Left lung (tissue), 10 donors: ENCODE results near the gene KRT34. TPM values are rescaled to one million over a fixed set of nuclear protein-coding genes. Genes with fewer than 3 reads are reported as not detected.

Experiments
- ATAC-seq: fragments of 200-7000 bp; cut with Tn5 transposase; one replicate; pipeline ENCODE4 v1.9.1; 2020; ENCODE audit warnings: moderate library complexity
- DNase-seq, 4 donors: peaks; one replicate each; pipeline ENCODE4 v3.0.0-alpha.2; 2013 to 2020
- H3K27ac ChIP-seq, 2 donors: fragments of 200-600 bp; sonication (generic) in 1 of 2; one replicate each; pipeline versions ENCODE4 v1.5.0 to v1.8.0; 2020 to 2021
- H3K27me3 ChIP-seq, 2 donors: fragments of 200-600 bp; sonication (generic) in 1 of 2; one replicate each; pipeline versions ENCODE4 v1.5.0 to v1.8.0; 2020 to 2021
- H3K36me3 ChIP-seq, 2 donors: fragments of 200-600 bp; sonication (generic) in 1 of 2; one replicate each; pipeline versions ENCODE4 v1.5.0 to v1.8.0; 2020 to 2021
- H3K4me1 ChIP-seq, 2 donors: fragments of 200-600 bp; one replicate each; pipeline ENCODE4 v1.8.0; 2021
- H3K4me3 ChIP-seq, 2 donors: fragments of 200-600 bp; sonication (generic) in 1 of 2; one replicate each; pipeline versions ENCODE4 v1.5.0 to v1.8.0; 2020 to 2021; ENCODE audit warnings: mild to moderate bottlenecking in 1 of 2
- H3K9me3 ChIP-seq, 2 donors: fragments of 200-600 bp; sonication (generic) in 1 of 2; one replicate each; pipeline versions ENCODE4 v1.5.0 to v1.8.0; 2020 to 2021
- intact Hi-C, 2 donors: fragments of 100-400 bp; cut with DNase I; formaldehyde crosslinking; loops; one replicate each; pipeline versions ENCODE4 v1.11.2 to v1.14.2; 2022
- polyA plus RNA-seq, 6 donors: library from polyadenylated mRNA; unstranded; fragments of 120-200 nt; gene quantifications; one replicate each; pipeline ENCODE4 v1.2.1, GENCODE V29; 2013; ENCODE audit not compliant: insufficient read length in 6 of 6
- total RNA-seq, 2 donors: library from RNA; stranded (reverse); fragmentation: NEBNext Ultra II Directional; extraction: Animal tissue kit (Norgen Biotek cat#: 25700); gene quantifications; one replicate each; pipeline ENCODE4 v1.2.1, GENCODE V29; 2021
- TF ChIP-seq, protein P1 (sequence below), 2 donors: fragments of 200-600 bp; sonication (generic) in 1 of 2; IDR thresholded peaks; one replicate each; pipeline versions ENCODE4 v1.5.0 to v1.8.0; 2021; ENCODE audit warnings: antibody characterized with exemption in 2 of 2
- donor health status: DM: no; HTN: yes; CAD: no.
- donor health status: DM: no; HTN: no; CAD: no.

KRT34 gene
- total and polyA plus RNA-seq, 8 donors, result not detected

- no peak for ATAC-seq
- TF ChIP-seq, protein P1, sequence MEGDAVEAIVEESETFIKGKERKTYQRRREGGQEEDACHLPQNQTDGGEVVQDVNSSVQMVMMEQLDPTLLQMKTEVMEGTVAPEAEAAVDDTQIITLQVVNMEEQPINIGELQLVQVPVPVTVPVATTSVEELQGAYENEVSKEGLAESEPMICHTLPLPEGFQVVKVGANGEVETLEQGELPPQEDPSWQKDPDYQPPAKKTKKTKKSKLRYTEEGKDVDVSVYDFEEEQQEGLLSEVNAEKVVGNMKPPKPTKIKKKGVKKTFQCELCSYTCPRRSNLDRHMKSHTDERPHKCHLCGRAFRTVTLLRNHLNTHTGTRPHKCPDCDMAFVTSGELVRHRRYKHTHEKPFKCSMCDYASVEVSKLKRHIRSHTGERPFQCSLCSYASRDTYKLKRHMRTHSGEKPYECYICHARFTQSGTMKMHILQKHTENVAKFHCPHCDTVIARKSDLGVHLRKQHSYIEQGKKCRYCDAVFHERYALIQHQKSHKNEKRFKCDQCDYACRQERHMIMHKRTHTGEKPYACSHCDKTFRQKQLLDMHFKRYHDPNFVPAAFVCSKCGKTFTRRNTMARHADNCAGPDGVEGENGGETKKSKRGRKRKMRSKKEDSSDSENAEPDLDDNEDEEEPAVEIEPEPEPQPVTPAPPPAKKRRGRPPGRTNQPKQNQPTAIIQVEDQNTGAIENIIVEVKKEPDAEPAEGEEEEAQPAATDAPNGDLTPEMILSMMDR (IDR thresholded peaks at IDR 0.05), result no peak
- Histone ChIP-seq H3K27me3 (no peaks in the 10 kb centered on the region), H3K27ac (no peak overlapping the region), H3K36me3 (no peaks in the 10 kb centered on the region), H3K4me3 (no peak overlapping the region), H3K4me1 (peaks cover 0 to 14% of the 10 kb centered on the region in 2 donors), H3K9me3 (peaks cover 0 to 7% of the 10 kb centered on the region in 2 donors)
- no peak for DNase-seq
- intact Hi-C loops, result no loop called here
Observed at GRCh38 chr17:41340934-41341861, 40.9 kb downstream of the KRT34 start.

GRCh38 chr17:41340494-41340893, 41.6 kb downstream of the KRT34 start:
- ATAC-seq, result peak; percentile 43
- TF ChIP-seq, protein P1 (IDR thresholded peaks at IDR 0.05), result no peak
- no peaks in the 10 kb centered on the region for H3K27me3 ChIP-seq
- DNase-seq, result no peak
- intact Hi-C loops, result no loop called here
- H3K4me3 ChIP-seq, result no peak overlapping the region
- H3K36me3 ChIP-seq, result no peaks in the 10 kb centered on the region
- H3K27ac ChIP-seq, result no peak overlapping the region
- peaks cover 0 to 14% of the 10 kb centered on the region in 2 donors for H3K4me1 ChIP-seq
- peaks cover 0 to 7% of the 10 kb centered on the region in 2 donors for H3K9me3 ChIP-seq

DNA sequence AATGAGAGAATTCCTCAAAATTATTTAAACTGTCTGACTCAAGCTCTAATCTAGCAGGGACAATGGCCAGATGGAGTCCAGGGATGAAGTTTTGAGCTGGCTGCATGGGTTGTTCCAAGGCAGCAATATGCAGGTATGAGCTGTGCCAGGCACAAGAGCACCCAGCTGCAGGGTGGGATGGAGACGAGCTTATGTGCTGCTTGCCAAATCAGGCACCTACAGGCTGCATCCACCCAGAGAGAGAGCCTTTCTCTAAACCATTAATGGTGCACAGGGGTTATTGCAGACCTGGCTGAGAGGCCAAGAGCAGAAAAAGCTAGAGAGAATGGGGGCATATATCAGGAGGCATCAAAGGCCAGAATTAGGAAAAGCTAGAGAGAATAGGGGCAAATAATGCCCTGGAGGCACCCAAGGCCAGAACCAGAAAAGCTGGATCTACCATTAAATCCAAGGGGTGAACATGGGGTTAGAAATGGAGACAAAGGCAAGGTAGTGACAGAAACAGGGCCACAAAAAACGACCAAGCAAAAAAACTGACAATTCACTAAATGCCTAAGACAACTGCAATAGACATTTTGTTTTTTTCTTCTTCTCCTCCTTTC, 42.4 kb downstream of the KRT34 start:
- DNase-seq (no peak), ATAC-seq (peak; percentile 27)
- peaks cover 0 to 7% of the 10 kb centered on the region in 2 donors for H3K9me3 ChIP-seq
- TF ChIP-seq, protein P1 (IDR thresholded peaks at IDR 0.05), result no peak
- H3K4me3 ChIP-seq, result no peak overlapping the region
- H3K27me3 ChIP-seq, result no peaks in the 10 kb centered on the region
- H3K4me1 ChIP-seq, result peaks cover 0 to 14% of the 10 kb centered on the region in 2 donors
- intact Hi-C loops, result no loop called here
- no peak overlapping the region for H3K27ac ChIP-seq
- H3K36me3 ChIP-seq, result no peaks in the 10 kb centered on the region

DNA sequence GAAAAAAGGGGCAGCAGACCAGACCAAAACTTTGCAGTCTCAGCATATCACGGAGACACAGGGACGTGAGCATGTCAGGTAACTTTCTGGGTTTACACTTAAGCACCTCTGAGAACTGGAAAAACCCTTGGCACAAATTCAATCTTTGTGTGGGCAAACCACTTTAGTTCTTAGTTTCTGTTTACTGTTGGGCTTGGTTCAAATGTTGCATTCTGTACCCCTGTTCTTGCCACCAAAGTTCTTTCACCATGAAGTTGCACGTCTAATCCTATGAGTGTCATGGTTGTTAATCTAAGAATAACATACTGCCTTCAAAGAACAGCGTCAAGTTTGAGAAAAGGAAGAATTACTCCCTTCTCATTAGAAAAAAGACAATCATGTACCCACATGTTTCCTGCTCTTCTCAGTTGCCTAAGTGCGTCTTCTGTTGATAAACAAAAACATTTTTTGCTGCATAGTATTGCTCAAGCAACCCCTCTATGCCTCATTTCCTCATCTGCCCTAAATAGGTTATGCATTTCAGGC, 43.1 kb downstream of the KRT34 start:
- Histone ChIP-seq H3K4me1 (peaks cover 0 to 14% of the 10 kb centered on the region in 2 donors), H3K27ac (peak overlapping the region in 1 of 2 donors; percentile 8)
- peak; percentile 79 for ATAC-seq

More for the DNA sequence above, 43.1 kb downstream of the KRT34 start:
- H3K36me3 ChIP-seq, result no peaks in the 10 kb centered on the region
- H3K27me3 ChIP-seq, result no peaks in the 10 kb centered on the region
- DNase-seq, result peak in 1 of 4 donors; percentile 46
- intact Hi-C loops, result no loop called here
- H3K4me3 ChIP-seq, result no peak overlapping the region
- TF ChIP-seq, protein P1 (IDR thresholded peaks at IDR 0.05), result no peak
- peaks cover 0 to 7% of the 10 kb centered on the region in 2 donors for H3K9me3 ChIP-seq
